ENCODE data around the gene C16orf92. TPM values are rescaled to one million over a fixed set of nuclear protein-coding genes. Genes with fewer than 3 reads are reported as not detected.

The C16orf92 gene
- total RNA-seq, 1 donor: not detected

- peak; percentile 77 to 85 (median 82) for DNase-seq (ENCODE audit: low read depth in 2 of 3, low spot score in 2 of 3)
Measured at GRCh38 chr16:30052671-30053372, 29.8 kb downstream of the C16orf92 start.

DNA sequence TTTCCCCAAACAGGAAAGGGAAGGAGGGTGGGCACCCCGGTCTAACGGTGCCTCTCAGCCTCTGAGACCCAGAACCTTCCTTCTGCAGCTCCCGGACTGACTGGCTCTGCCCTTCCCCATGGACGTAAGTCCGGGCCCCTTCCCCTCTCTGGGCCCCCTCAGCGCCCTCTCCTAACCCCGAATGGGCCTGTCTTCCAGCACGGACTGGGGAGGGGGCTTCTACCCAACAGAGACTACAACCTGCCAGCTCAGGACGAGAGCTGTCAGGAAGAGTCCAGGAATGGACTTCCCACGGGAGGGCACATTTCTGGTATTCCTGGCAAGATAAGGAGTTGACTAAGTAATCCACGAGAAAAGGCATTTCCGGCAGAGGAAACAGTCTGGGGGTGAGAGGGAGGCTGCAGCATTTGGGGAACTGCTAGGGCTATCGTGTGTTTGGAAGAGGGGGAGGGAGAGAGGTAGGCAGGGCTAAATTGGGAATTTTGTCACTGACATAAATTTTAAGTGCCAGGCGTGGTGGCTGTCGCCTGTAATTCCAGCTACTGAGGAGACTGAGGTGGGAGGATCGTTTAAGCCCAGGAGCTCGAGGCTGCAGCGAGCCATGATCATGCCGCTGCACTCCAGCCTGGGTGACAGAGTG lies 30.5 kb downstream of the C16orf92 start:
- DNase-seq (ENCODE audit: low read depth in 2 of 3, low spot score in 2 of 3): no peak

GRCh38 chr16:30054451-30054850 lies 31.5 kb downstream of the C16orf92 start:
- DNase-seq (ENCODE audit: low read depth in 2 of 3, low spot score in 2 of 3): no peak

GRCh38 chr16:30054959-30055553 lies 32.1 kb downstream of the C16orf92 start:
- DNase-seq (ENCODE audit: low read depth in 2 of 3, low spot score in 2 of 3): peak in 1 of 3 donors; percentile 52

- DNase-seq (ENCODE audit: low read depth in 2 of 3, low spot score in 2 of 3): no peak
Measured at GRCh38 chr16:30060346-30060745, 37.3 kb downstream of the C16orf92 start.

- DNase-seq (ENCODE audit: low read depth in 2 of 3, low spot score in 2 of 3): no peak
Measured at GRCh38 chr16:30060836-30061554, 38.0 kb downstream of the C16orf92 start.

- no peak for DNase-seq (ENCODE audit: low read depth in 2 of 3, low spot score in 2 of 3)
Measured at GRCh38 chr16:30063278-30063892, 40.4 kb downstream of the C16orf92 start.

GRCh38 chr16:30063893-30064728 lies 41.1 kb downstream of the C16orf92 start:
- peak; percentile 35 to 78 (median 72) for DNase-seq (ENCODE audit: low read depth in 2 of 3, low spot score in 2 of 3)

DNA sequence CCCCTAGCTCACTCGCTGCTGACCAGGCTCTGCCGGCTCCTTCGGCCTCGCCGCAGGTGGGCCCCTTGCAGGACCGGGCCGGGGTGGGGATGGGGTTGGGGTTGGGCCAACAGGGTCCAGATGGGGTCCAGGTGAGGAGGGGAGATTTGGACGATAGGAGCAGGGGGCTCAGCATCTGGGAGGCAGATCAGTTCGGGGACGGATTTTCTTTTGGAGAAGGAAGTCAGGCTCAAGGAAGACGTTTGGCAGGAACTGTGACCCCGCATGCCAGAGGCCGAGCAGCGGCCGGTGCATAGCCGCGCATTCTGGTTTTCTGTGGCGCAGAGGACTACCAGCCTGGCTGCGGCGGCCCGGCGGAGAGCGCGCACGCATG lies 41.7 kb downstream of the C16orf92 start:
- no peak for DNase-seq (ENCODE audit: low read depth in 2 of 3, low spot score in 2 of 3)

DNA sequence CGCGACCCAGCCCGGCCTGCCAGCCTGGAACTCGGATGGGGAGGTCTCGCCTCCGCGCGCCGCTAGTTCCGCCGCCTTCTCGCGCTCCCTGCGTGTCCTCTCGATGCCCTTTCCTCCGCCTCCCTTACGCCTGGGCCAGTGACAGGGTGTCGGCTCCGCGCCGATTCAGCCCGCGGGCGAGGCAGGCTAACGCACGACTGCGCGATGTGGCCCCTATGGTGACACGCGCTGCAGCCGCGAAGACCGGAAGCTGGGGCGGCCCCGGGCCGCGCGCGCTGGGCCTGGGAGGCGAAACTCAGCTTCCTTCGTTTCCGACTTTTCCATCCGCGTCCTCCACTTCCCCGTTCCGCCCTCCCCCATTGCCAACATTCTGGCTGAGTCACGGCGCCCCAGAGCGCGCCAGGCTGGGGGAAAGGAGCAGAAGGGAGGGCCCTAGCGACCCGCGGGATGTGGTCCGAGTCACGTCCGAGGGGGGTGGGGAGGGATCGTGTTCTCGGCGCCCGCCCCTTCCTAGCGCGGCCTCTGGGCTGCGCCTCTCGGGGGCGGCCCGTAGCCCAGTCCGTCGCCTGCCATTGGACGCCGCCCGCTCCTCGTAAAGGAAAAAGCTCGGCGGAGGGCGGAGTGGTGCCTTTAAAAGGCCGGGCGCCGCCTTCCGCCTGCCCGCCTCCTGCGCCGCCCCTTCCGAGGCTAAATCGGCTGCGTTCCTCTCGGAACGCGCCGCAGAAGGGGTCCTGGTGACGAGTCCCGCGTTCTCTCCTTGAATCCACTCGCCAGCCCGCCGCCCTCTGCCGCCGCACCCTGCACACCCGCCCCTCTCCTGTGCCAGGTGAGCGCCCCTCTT lies 42.3 kb downstream of the C16orf92 start, which contains the start of gene ALDOA:
TSS of gene ALDOA (plus strand) at position 659 of the 841 bp plus-strand sequence. CDS start 1,138 bp downstream, outside the sequence.
- DNase-seq (ENCODE audit: low read depth in 2 of 3, low spot score in 2 of 3): peak; percentile 83 to 98 (median 98)

GRCh38 chr16:30065943-30066760 lies 43.2 kb downstream of the C16orf92 start:
- peak in 2 of 3 donors; percentile 57 to 65 for DNase-seq (ENCODE audit: low read depth in 2 of 3, low spot score in 2 of 3)

GRCh38 chr16:30066761-30067583 lies 44.0 kb downstream of the C16orf92 start:
- no peak for DNase-seq (ENCODE audit: low read depth in 2 of 3, low spot score in 2 of 3)

DNA sequence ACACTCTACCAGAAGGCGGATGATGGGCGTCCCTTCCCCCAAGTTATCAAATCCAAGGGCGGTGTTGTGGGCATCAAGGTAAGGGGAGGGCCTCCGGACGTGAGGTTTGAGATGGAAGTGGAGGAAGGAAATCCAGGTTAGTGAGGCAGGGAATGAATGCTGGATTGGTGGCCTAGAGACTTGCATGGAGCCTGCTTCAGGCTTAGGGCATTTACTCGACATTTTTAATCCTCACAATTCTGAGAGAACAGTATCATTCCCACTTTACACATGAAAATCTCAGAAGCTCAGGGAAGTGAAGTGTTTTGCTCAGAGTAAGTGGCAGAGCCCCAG lies 44.6 kb downstream of the C16orf92 start:
- DNase-seq (ENCODE audit: low read depth in 2 of 3, low spot score in 2 of 3): no peak

GRCh38 chr16:30068333-30068732 lies 45.3 kb downstream of the C16orf92 start:
- no peak for DNase-seq (ENCODE audit: low read depth in 2 of 3, low spot score in 2 of 3)

DNA sequence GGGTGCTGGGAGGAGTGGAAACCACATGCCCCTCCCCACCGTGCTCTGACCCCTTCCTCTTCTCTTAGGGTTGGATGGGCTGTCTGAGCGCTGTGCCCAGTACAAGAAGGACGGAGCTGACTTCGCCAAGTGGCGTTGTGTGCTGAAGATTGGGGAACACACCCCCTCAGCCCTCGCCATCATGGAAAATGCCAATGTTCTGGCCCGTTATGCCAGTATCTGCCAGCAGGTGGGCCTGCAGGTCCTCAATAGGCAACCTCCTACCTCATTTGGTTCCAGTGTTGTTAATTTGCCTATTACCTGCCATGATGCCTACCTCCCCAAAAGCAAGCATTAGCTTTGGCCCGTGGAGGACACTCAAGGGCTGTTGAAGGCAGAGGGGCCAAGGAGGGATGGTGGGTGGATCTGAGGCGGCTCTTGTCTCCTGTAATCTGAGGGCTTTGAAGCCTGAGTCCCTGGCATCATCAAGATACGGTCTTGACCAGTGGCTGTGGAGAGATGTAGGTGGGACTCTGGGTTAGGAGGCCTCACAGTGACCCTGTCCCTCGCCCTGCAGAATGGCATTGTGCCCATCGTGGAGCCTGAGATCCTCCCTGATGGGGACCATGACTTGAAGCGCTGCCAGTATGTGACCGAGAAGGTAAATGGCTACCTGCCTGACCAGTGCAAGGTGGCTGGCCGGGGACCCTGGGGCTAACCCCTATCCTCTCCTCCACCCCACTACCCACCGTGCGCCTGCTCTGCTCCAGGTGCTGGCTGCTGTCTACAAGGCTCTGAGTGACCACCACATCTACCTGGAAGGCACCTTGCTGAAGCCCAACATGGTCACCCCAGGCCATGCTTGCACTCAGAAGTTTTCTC lies 46.0 kb downstream of the C16orf92 start:
- peak in 2 of 3 donors; percentile 65 to 80 for DNase-seq (ENCODE audit: low read depth in 2 of 3, low spot score in 2 of 3)
